NCI-H2171 (cell line): Measurements from ENCODE around the gene EVI5L.
"Not testable (repeated sequence)": the region's sequence is repeated elsewhere in the genome, so short reads cannot be mapped to it uniquely, and the experiment has no call there.

Source experiments
- DNase-seq: peaks from one replicate; lab custom pipeline; 2025; lab: John Stamatoyannopoulos, UW

The EVI5L gene

DNA sequence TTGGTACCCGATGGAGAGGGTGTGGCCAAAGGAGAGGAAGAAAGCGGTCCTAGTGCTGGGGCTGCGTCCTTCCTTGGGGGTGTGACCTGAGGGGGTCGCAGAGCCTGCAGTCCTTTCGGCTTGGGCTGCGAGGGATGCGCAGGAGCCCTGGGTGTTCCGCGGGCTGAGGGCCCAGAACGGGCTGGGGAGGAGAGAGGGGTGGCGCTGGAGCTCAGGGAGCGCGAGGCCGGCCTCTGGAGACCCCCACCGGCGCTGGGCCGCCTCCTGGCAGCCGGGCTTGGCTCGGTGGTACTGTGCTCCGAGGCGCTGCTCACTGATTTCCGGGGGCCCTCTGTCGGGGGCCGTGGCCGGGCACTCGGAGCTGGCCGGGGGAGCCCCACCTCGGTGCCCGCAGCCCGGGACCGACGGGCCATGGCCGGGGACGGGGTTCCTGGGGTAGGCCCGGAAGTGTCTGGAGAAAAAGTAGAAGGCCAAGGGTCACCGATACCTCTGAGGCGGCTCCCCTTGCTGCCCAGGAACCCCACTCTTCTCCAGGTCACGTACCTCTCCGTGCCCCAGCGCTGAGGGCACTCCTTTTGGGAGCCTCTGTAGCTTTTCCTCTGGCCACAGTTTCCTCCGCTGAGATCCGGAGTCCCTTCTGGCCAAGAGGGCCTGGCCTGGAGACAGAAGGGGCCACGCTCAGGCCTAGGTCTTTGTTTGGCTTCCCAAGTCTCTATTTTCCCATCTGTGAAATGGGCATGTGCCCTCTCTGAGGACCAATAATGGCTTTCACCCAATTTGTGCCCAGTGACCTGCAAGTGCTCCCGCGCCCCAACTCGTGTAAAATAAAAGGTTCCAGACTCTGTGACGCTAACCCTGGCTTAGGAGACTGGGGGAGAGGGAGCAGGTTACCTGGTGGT, 42.5 kb downstream of the EVI5L start:
- no peak for DNase-seq

DNA sequence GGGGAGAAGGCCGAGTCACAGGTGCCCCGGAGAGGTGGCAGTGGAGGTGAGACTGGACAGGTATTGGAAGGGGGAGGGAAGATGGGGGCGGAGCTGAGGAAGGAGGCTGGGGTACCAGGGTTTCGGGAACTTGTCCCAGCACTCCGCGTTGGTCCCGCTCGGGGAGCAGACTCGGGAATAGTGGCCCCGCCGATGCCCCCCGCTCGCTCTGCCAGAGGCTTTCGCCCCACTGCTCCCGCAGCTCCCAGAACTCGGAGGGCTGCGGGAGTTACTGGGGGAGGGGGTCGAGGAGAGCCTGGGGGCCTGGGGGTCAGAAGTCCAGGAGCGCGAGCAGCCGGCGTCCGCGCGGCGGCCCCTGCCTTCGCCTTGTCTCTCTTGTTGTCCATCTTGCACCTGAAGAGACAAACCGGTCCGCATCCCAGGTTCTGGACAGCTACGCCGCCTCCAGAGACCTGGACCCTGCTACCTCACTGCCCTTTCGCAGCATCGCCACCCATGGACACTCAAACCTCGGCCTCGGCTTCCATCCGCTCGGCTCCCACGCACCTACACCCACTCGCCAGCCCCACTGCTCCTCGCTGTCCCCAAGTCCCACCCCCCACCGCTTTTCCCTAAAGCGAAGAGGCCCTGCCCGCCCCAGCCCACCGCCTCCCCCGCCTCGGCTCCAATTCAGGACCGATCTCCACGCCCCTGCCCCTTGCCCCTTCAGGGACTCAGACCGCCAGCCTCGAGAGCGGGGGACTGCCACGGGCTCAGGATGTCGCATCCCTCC, 43.5 kb downstream of the EVI5L start:
- no peak for DNase-seq

DNA sequence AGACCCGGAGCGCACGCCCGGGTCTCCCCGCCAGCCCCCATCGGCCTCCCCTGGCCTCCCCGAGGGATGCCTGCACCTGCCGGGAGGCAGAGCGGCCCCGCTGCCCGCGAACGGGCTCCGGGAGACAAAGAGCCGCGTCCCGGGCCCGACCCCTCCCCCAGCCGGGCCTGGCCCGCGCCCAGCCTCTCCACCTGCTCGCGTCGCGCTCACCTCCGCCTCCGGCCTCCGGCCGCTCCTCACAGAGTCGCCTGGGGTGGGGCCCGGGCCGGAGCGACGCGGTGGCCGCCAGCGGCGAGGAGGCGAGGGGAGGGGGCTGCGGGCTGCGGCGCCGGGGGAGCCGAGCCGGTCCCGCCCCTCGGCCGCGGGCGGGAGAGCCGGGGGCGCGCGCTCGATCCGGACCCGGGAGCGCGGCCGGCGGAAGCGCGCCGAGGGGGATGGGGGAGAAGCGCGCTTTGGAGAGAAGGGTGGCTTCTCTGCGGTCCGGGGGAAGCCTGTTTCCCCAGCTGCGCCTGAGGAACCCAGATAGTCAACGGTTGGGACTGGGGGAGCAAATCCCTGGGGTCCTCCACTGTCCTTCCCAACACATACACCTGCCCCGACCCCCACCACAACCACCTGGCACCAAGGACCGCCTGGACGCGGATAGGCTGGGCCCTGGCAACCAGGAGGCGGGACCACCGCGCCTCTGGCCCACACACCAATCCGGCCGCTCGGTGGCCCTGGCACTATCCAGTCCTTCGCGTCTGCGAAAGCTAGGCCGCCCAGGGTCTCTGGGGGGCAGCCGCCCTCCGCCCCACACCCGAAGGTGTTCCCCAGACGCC, 44.3 kb downstream of the EVI5L start, which contains the start of gene PRR36:
Gene PRR36 (minus strand): TSS at position 315 of the 821 bp plus-strand sequence. CDS start 701 bp downstream, outside the sequence.
- DNase-seq = peak; percentile 89

DNA sequence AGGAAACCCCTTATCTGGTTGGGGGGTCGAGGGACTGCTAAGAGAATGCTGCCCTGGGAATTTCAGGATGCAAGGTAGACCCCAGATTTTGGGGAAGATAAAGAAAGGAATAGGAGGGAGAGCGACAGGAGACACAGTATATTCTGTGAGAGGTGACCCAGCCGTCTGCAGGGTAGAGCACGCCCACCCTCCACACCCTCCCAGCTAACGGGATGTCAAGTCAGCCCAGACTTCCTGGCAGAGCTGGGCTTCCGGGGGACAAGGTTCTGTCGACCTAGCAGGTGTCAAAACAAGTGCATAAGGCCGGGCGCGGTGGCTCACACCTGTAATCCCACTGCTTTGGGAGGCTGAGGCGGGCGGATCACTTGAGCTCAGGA, 44.9 kb downstream of the EVI5L start:
- no peak for DNase-seq

DNA sequence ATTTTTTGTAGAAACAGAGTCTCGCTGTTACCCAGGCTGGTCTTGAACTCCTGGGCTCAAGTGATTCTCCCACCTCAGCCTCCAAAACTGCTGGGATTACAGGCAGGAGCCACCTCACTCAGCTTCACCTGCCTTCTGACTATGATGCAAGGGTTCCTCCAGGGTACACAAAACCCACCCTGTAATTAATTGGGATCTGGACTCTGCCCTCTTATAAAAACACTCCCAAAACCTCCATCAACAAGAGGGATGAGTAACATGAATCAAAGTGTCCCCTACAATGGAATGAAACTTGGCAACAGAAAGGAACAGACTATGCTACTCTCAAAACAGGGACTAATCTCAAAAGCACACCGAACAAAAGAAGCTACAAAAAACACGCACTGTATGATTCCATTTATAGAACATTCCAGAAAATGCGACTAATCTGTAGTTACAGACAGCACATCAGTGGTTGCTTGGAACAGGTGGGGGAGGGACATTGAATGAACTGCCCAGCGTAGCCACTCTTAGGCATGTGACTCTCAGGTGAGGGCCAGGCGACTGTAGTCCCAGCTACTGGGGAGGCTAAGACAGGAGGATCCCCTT, 47.3 kb downstream of the EVI5L start:
- no peak for DNase-seq

DNA sequence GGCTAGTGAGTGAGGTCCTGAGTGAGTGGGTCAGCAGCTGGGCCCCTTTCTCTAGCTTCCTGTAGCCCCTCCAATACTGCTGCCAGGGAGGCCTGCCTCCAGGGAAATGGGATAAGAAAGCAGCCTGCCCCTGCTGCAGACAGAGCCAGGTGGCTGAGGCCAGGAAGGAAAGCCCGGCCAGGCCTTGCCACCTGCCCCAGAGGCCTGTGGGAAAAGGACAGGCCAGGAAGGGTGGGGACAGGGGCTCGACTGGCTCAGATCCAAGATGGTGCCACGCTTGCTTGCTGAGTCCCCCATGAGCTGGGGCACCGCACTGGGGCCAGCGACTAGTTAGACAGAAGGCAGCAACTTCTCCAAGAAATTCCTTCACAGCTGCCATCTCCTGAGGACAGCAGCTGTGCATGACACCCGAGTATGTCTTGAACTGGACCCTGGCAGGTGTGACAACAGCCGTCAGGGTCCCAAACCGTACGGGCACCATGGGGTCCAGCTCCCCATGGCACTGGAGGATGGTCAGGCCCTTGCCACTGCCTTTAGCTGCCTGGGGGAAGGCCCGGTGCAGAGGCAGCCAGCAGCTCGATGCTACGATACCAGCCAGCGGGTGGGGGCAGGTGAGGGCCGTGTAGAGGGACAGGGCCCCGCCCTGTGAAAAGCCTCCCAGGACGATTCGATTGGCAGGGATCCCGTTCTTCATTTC, 49.2 kb downstream of the EVI5L start:
- DNase-seq = no peak

DNA sequence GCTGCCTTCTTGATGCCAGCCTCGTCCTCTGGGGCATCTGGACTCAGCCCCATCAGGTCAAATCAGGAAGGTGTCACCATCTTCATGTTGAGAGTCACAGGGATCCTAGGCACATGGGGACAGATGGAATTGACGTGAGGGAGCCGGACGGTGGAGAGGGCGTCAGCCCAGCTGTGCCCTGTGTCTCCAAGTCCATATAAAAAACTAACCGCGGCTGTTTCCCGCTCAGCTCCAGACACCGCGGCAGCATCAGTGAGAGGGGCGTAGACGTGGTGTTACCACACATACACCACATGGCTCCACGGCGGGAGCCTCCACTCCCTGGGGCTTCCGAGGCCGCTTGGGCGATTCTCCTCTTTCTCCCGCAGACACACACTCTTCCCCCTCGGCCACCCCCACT, 49.8 kb downstream of the EVI5L start:
- peak; percentile 47 for DNase-seq

DNA sequence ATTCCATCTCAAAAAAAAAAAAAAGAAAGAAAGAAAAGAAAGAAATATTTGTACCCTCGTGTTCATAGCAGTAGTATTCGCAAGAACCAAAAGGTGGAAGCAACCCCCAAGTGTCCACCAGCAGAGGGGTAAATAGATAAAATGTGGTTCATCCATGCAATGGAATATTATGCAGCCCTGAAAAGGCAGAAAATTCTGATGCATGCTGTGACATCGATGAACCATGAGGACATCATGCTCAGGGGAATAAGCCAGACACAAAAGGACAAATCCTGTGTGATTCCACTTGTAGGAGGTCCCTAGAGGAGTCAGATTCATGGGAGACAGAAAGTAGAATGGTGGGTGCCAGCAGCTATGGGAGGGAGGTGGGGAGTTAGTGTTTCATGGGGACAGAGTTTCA, 51.9 kb downstream of the EVI5L start:
- no peak for DNase-seq

DNA sequence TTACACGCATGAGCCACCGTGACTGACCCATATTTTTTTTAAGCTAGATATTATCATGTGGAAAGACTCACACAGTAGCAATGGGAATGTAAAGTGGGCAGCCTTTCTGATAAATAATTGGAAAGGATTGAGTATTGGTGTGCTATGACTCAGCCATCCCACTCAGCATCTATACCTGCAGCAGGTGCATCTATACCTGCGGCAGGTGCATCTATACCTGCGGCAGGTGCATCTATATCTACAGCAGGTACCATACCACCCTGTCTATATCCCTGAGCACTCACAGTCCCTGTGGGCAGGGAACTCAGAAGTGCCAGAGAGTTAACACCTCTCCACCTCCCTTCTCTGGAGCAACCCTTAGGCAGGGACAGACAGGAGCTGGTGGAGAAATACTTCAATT, 53.1 kb downstream of the EVI5L start:
- no peak for DNase-seq

DNA sequence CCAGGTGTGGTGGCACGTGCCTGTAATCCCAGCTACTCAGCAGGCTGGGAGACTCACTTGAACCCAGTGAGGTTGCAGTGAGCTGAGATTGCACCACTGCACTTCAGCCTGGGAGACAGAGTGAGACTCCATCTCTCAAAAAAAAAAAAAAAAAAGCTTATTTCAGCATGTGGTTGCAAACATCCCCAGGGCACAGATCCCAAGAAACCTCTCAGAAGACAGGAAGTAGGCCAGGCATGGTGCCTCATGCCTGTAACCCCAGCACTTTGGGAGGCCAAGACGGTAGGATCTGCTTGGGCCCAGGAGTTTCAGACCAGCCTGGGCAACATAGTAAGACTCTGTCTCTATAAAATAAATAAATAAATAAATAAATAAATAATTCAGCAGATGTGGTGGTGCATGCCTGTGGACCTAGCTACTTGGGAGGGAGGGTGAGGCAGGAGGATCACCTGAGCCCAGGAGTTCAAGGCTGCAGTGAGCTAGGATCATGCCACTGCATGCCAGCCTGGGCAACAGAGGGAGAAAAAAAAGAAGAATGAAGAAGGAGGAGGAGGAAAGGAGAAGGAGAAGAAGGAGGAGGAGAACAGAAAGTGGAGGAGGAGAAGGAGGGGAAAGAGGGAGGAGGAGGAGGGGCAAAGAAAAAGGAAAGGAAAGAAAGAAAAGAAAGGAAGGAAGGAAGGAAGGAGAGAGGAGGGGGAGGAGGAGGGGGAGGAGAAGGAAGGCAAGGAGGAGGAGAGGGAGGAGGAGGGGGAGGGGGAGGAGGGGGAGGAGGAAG, 54.0 kb downstream of the EVI5L start:
- DNase-seq = no peak

DNA sequence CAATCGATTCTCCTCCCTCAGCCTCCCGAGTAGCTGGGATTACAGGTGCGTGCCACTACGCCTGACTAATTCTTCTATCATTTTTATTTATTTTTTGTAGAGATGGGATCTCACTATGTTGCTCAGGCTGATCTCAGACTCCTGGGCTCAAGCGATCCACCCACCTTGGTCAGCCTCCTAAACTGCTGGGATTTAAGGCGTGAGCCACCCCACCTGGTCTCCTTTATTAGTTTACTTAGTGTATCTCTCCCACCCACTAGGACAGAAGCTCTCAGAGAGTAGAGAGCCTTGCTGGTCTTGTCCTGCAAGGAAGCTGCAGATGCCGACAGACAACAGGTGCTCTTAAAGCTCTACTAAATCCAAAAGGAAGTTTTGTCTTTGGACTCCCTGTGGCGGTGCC, 55.8 kb downstream of the EVI5L start:
- no peak for DNase-seq

DNA sequence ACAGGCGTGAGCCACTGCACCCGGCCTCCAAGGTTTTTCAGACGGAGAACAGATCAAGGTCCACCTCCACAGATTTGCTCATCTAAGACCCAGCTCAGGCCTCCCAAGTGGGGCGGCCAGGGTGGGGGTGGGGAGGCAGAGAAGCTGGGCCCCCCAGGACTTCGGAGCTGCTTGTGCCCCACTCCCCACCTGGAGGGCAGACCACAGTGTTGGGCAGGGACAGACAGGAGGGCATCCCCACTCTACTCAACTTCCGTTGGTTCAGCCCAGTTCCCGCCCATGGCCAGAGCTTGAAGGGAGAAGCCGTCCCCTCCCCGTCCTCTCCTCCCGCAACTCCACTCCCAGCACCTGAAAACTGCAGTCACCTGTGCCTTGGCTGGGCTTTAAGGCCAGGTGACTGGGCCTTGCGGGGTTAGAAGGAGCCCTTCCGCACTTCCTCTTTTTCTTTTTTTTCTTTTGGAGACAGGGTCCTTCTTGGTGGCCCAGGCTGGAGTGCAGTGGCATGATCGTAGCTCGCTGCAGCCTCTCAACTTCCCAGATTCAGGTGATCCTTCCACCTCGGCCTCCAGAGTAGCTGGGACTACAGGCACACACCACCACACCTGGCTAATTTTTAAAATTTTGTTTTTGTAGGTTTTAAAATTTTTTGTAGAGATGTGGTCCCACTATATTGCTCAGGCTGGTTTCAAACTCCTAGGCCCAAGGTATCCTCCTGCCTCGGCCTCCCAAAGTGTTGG, 57.6 kb downstream of the EVI5L start:
- no peak for DNase-seq

DNA sequence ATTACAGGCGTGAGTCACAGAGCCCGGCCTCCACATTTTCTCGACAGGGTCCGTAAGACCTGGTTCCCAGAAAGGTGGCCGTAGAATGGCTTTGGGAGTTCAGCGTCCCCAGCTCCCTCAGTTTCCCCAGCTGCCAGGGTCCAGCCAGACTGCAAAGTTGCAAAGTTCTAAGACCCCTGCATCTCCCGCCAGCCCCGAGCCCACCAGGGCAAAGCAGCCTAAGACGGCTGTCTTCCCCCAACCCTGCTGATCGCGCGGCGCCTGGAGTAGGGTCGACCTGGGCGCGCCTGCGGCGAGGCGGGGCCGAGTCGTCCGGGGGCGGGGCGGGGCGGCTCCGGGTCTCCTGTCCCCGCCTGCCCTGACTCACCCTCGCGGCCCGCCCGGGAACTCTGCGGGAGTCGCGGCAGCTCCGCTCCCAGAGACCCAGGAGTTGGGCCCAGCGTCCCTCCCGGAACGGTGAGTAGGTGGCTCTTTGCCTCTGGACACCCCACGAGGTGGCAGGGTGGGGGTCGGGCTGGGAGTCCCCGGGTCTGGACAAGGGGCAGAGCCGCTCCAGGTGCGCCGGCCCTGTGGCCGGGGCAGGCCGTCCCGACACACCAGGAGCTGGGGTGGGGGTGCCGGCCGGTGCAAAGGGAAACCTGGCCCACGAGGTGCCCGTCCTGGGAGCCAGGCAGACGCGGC, 58.3 kb downstream of the EVI5L start, which contains the start of gene LRRC8E:
Gene LRRC8E (plus strand): TSS at position 366 of the 681 bp plus-strand sequence. CDS start 7,094 bp downstream, outside the sequence.
- DNase-seq = no peak

DNA sequence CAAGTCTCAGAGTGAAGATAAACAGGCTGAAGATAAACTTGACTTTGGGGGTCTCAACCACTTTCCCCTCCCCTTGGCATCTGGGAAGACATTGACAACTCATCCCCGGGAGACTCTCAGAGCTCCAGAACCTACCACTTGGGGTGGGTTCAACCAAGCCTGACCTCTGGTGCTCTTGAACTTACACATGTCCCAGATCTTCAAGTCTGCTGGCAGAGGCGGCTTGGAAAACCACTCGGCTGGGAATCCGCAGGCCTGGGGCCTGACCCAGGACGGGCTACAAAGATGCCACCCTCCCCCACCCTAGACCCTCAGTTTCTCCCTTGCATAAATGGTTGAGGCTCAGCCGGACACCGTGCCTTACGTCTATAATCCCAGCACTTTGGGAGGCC, 58.8 kb downstream of the EVI5L start:
- DNase-seq = no peak

DNA sequence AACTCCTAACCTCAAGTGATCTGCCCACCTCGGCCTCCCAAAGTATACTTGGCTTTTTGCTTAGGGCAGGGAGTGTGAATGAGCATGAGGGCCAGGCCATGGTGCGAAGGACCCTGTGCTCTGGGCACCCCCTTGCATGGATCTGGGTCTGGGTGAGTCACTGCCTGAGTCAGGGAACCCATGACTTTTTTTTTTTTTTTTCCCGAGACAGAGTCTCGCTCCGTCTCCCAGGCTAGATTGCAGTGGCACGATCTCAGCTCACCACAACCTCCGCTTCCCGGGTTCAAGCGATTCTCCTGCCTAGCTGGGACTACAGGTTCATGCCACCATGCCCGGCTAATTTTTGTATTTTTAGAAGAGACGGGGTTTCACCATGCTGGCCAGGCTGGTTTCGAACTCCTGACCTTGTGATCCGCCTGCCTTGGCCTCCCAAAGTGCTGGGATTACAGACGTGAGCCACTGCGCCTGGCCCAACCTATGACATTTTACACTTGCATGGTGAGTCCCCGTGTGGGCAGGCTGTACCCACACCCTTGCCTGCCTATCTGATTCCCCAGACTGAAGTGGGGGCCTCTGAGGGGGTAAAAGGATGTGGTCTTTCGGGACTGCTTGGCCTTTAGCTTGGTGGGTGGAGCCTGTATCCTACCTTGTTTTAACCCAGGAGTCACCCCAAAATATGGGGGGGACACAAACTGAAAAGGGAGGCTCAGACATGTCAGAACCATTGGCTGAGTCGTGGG, 63.5 kb downstream of the EVI5L start:
- not testable (repeated sequence) for DNase-seq

DNA sequence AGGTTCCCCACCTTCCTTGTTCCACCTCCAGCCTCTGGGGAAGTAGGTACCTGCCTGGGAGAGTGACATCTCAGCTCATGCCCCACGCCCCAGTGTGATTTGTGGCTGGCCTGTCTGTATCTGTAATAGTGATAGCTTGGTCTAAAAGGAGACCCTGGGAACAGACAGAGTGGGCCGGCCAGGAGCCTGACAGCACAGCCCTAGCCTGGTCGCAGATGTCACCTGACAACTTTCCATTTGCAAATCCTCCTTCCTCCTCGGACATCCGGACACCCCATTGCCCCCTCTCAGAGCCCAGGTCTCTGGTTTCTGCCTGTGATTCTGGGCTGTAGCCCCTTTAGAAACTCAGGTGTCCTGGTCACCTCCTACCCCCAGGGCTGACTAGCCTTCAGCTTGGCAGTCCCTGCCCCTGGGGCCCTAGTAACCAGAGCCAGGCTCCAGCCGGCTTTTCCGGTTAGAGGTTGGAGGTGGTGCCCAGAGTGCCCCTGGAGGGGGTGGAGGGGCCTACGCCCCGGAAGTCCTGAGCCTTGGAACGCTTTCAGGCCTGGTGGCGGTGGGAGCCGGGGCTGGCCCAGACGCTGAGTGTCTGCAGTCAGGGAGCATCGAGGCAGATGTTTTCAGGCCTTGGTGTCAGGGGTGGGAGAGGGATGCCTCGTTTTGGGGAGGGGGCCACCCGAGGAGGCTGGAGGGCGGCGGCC, 64.7 kb downstream of the EVI5L start:
- DNase-seq = no peak

DNA sequence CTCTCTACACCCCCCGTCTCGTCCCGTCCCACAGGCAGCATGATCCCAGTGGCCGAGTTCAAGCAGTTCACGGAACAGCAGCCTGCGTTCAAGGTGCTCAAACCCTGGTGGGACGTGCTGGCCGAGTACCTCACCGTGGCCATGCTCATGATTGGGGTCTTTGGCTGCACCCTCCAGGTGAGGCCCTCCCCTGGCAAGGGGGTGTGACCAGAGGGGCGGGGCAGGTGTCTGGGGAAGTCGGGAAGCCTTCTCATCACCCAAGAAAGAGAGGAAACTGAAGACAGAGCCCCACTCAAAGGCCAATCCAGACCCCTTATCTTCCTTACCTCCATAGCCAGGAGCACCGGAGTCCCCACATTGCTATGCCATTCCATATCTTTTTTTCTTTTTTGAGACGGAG, 65.5 kb downstream of the EVI5L start:
- DNase-seq = no peak

DNA sequence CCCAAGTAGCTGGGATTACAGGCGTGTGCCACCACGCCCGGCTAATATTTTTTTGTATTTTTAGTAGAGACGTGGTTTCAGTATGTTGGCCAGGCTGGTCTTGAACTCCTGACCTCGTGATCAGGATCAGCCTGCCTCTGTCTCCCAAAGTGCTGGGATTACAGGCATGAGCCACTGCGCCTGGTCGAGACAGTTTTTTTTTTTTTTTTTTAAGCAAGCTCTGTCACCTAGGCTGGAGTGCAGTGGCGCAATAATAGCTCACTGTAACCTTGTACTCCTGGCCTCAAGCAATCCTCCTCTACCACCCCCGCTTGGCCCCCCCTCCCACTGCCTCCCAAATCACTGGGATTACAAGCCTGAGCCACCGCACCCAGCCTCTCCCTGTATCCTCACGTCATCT, 67.3 kb downstream of the EVI5L start:
- no peak for DNase-seq
